IMR-90 (cell line): Measurements from ENCODE around the gene EFCAB8. TPM values are rescaled to one million over a fixed set of nuclear protein-coding genes. Genes with fewer than 3 reads are reported as not detected.

Source experiments
- ATAC-seq: fragments of 200-7000 bp; cut with Tn5 transposase; 2 replicates; pipeline ENCODE4 v1.9.1; 2020; ENCODE audit warnings: low read depth, mild to moderate bottlenecking, moderate library complexity
- BruUV-seq: library from RNA; stranded (reverse); fragments of 400-500 nt; replicated peaks from 2 replicates; lab custom pipeline; 2021; lab: Mats Ljungman, UMichigan
- CTCF ChIA-PET: fragments of 300-600 bp; formaldehyde crosslinking; extraction: SDS; loops from one replicate; lab custom pipeline; 2021; ENCODE audit warnings: antibody characterized with exemption; lab: Yijun Ruan, JAX
- POLR2A ChIA-PET: fragments of 300-600 bp; sonication (Branson Sonifier 250); formaldehyde crosslinking; loops from one replicate; lab custom pipeline; 2022; ENCODE audit warnings: antibody characterized with exemption; ENCODE audit not compliant: unreplicated experiment; lab: Charles Lee
- DNase-seq: peaks from one replicate; pipeline ENCODE4 v3.0.0; 2013
- H2AFZ ChIP-seq: replicated peaks from 2 replicates; pipeline ENCODE3; 2013; ENCODE audit warnings: low read length, mild to moderate bottlenecking; ENCODE audit not compliant: poor library complexity
- H2AK5ac ChIP-seq: 2 replicates; pipeline ENCODE4 v1.6.1; 2013; ENCODE audit warnings: low read depth, low read length, inconsistent platforms
- H2AK9ac ChIP-seq: replicated peaks from 2 replicates; pipeline ENCODE3; 2013; ENCODE audit warnings: mild to moderate bottlenecking, low read depth, low read length, moderate library complexity; ENCODE audit not compliant: poor library complexity
- H2BK120ac ChIP-seq: 2 replicates; pipeline ENCODE4 v1.6.1; 2013; ENCODE audit warnings: low read depth, low read length, inconsistent platforms
- H2BK15ac ChIP-seq: 3 replicates; pipeline ENCODE4 v1.6.1; 2013; ENCODE audit warnings: low read depth, low read length, inconsistent platforms
- H2BK20ac ChIP-seq: 2 replicates; pipeline ENCODE4 v1.6.1; 2013; ENCODE audit warnings: low read depth, mild to moderate bottlenecking, inconsistent platforms, low read length, moderate library complexity
- H2BK5ac ChIP-seq: 2 replicates; pipeline ENCODE4 v1.6.1; 2013; ENCODE audit warnings: mild to moderate bottlenecking, low read depth, low read length, inconsistent platforms; ENCODE audit not compliant: poor library complexity, severe bottlenecking
- H3K14ac ChIP-seq: replicated peaks from 2 replicates; pipeline ENCODE4 v1.6.1; 2013; ENCODE audit warnings: low read depth, low read length, inconsistent platforms
- H3K18ac ChIP-seq: 2 replicates; pipeline ENCODE4 v1.6.1; 2013; ENCODE audit warnings: low read depth, low read length, control low read depth
- H3K23ac ChIP-seq: 2 replicates; pipeline ENCODE4 v1.6.1; 2013; ENCODE audit warnings: low read depth, low read length, inconsistent platforms
- H3K27ac ChIP-seq: 2 replicates; pipeline ENCODE4 v1.5.1; 2013; ENCODE audit warnings: mild to moderate bottlenecking, control low read depth, low read length; ENCODE audit not compliant: insufficient read depth
- H3K27me3 ChIP-seq: 2 replicates; pipeline ENCODE4 v1.6.1; 2013; ENCODE audit warnings: low read length; ENCODE audit not compliant: control insufficient read depth, insufficient read depth
- H3K36me3 ChIP-seq: 2 replicates; pipeline ENCODE4 v1.6.1; 2013; ENCODE audit warnings: low read length, mixed read lengths; ENCODE audit not compliant: control insufficient read depth, insufficient read depth
- H3K4ac ChIP-seq: 2 replicates; pipeline ENCODE4 v1.6.1; 2013; ENCODE audit warnings: low read depth, low read length, inconsistent platforms
- H3K4me1 ChIP-seq: 2 replicates; pipeline ENCODE4 v1.6.1; 2013; ENCODE audit warnings: low read length, mixed read lengths; ENCODE audit not compliant: control insufficient read depth, insufficient read depth
- H3K4me2 ChIP-seq: 2 replicates; pipeline ENCODE4 v1.6.1; 2013; ENCODE audit warnings: low read depth, mild to moderate bottlenecking, control low read depth, low read length, moderate library complexity
- H3K4me3 ChIP-seq: 2 replicates; pipeline ENCODE4 v1.5.1; 2013; ENCODE audit warnings: low read depth, mild to moderate bottlenecking, control low read depth, low read length, moderate library complexity; ENCODE audit not compliant: insufficient read depth
- H3K56ac ChIP-seq: 2 replicates; pipeline ENCODE4 v1.6.1; 2013; ENCODE audit warnings: low read length, inconsistent platforms; ENCODE audit not compliant: insufficient read depth; ENCODE audit errors: extremely low read depth
- H3K79me1 ChIP-seq, 2 experiments: 2 replicates each; pipeline ENCODE4 v1.6.1; 2013; ENCODE audit warnings: low read length in 2 of 2, inconsistent platforms in 1 of 2, low read depth in 1 of 2
- H3K9ac ChIP-seq: 2 replicates; pipeline ENCODE4 v1.6.1; 2013; ENCODE audit warnings: low read depth, low read length, control low read depth
- H3K9me1 ChIP-seq: 2 replicates; pipeline ENCODE4 v1.6.1; 2013; ENCODE audit warnings: low read length, inconsistent platforms; ENCODE audit not compliant: insufficient read depth
- H3K9me3 ChIP-seq: 2 replicates; pipeline ENCODE4 v1.6.1; 2013; ENCODE audit warnings: low read length; ENCODE audit not compliant: control insufficient read depth, insufficient read depth
- H4K20me1 ChIP-seq: 2 replicates; pipeline ENCODE4 v1.6.1; 2013; ENCODE audit warnings: low read length, inconsistent platforms; ENCODE audit not compliant: insufficient read depth
- H4K5ac ChIP-seq: 2 replicates; pipeline ENCODE4 v1.6.1; 2013; ENCODE audit warnings: mild to moderate bottlenecking, low read depth, low read length, control low read depth
- H4K8ac ChIP-seq, 2 experiments: 2 replicates each; pipeline ENCODE4 v1.6.1; 2013; ENCODE audit warnings: low read depth in 2 of 2, low read length in 2 of 2, control low read depth in 1 of 2, inconsistent platforms in 1 of 2
- H4K91ac ChIP-seq: 2 replicates; pipeline ENCODE4 v1.6.1; 2013; ENCODE audit warnings: low read depth, low read length, inconsistent platforms; ENCODE audit not compliant: insufficient read depth
- BHLHE40 ChIP-seq: fragments of 150-350 bp; IDR thresholded peaks from 2 replicates; pipeline ENCODE4 v1.6.1; 2016; ENCODE audit warnings: mild to moderate bottlenecking, low read depth, low read length
- CHD1 ChIP-seq: IDR thresholded peaks from 2 replicates; pipeline ENCODE4 v1.6.1; 2012; ENCODE audit warnings: low read depth, low read length, improper control_type of control experiment
- CTCF ChIP-seq: conservative IDR thresholded peaks from 2 replicates; pipeline ENCODE4 v1.5.1; 2012; ENCODE audit warnings: mild to moderate bottlenecking, low read depth, low read length, improper control_type of control experiment
- FOS ChIP-seq: fragments of 150-350 bp; IDR thresholded peaks from 2 replicates; pipeline ENCODE4 v1.6.1; 2016; ENCODE audit warnings: low read depth, low read length
- MAFK ChIP-seq: IDR thresholded peaks from 2 replicates; pipeline ENCODE4 v1.6.1; 2012; ENCODE audit warnings: low read depth, low read length, improper control_type of control experiment
- MXI1 ChIP-seq: IDR thresholded peaks from 2 replicates; pipeline ENCODE4 v1.6.1; 2012; ENCODE audit warnings: low read depth, mild to moderate bottlenecking, low read length, moderate library complexity, borderline replicate concordance
- NFE2L2 ChIP-seq: fragments of 150-350 bp; IDR thresholded peaks from 2 replicates; pipeline ENCODE4 v1.6.1; 2016; ENCODE audit warnings: low read depth, mild to moderate bottlenecking, low read length
- POLR2A ChIP-seq: IDR thresholded peaks from 2 replicates; pipeline ENCODE4 v1.6.1; 2012; ENCODE audit warnings: mild to moderate bottlenecking, low read depth, low read length
- RAD21 ChIP-seq: IDR thresholded peaks from 2 replicates; pipeline ENCODE4 v1.6.1; 2012; ENCODE audit warnings: low read length, improper control_type of control experiment
- RCOR1 ChIP-seq: IDR thresholded peaks from 2 replicates; pipeline ENCODE4 v1.6.1; 2012; ENCODE audit warnings: mild to moderate bottlenecking, low read length, improper control_type of control experiment; ENCODE audit not compliant: insufficient replicate concordance
- RFX5 ChIP-seq: IDR thresholded peaks from 2 replicates; pipeline ENCODE4 v1.8.0; 2012; ENCODE audit warnings: low read depth, mild to moderate bottlenecking, low read length, moderate library complexity
- WGBS, 2 experiments: methylation state at CpG; one replicate each; pipeline versions ENCODE4 v1.1.5 to v1.1.7; 2013; ENCODE audit warnings: missing lambda C conversion rate in 2 of 2; ENCODE audit not compliant: insufficient read length in 1 of 2; ENCODE audit errors: extremely low coverage in 2 of 2; 5-methylcytosine and 5-hydroxymethylcytosine counted together
- dilution Hi-C: fragments of 300-500 bp; cut with HindIII; formaldehyde crosslinking; loops from one replicate; pipeline ENCODE4 v1.14.3; 2018; ENCODE audit warnings: low sequenced_read_pairs; ENCODE audit not compliant: unreplicated experiment
- in situ Hi-C: fragments of 300-500 bp; cut with MboI; formaldehyde crosslinking; loops from 3 replicates; pipeline ENCODE4 v1.14.3; 2019; ENCODE audit warnings: low sequenced_read_pairs, inconsistent platforms, mixed read lengths
- intact Hi-C: fragments of 100-400 bp; cut with micrococcal nuclease; formaldehyde crosslinking; loops from 2 replicates; pipeline ENCODE4 v1.10.0; 2022
- polyA plus RNA-seq, 3 experiments: library from polyadenylated mRNA; depleted of rRNA; stranded (reverse); fragments of >200 nt; gene quantifications; 2 replicates each; pipeline ENCODE4 v1.2.3, GENCODE V29; 2012; ENCODE audit warnings: low replicate concordance in 1 of 3
- total RNA-seq: library from RNA; depleted of rRNA; stranded (reverse); fragments of >200 nt; gene quantifications from 2 replicates; pipeline ENCODE4 v1.2.3, GENCODE V29; 2012
- TF ChIP-seq, protein P1 (sequence below): fragments of 150-350 bp; IDR thresholded peaks from 2 replicates; pipeline ENCODE4 v1.6.1; 2016; ENCODE audit warnings: low read depth, mild to moderate bottlenecking, low read length, moderate library complexity, borderline replicate concordance

Gene EFCAB8
- total and polyA plus RNA-seq, 2 of the 4 experiments (the other 2 are of a cell fraction) = not detected

- H2BK20ac ChIP-seq = no peak overlapping the region
- 58% methylated on average over 15 of the region's 28 CpGs; no CpG with 5 or more reads in 1 of the 2 experiments for WGBS, 2 experiments
- peaks cover 7% of the 10 kb centered on the region; the same call in 1 of the 2 replicates for H3K27me3 ChIP-seq
- H2AK5ac ChIP-seq = no peak overlapping the region
- ATAC-seq = no peak
- dilution Hi-C loops (no loop called here), in situ Hi-C loops (no loop called here), intact Hi-C loops (no loop called here)
- H3K9me3 ChIP-seq = peaks cover 6% of the 10 kb centered on the region
- H3K9me1 ChIP-seq = no peaks in the 10 kb centered on the region
- no peak overlapping the region for H2BK15ac ChIP-seq
- no peak overlapping the region for H3K4ac ChIP-seq
- ChIA-PET POLR2A (no interaction called here), CTCF (no interaction called here)
- no peak overlapping the region for H4K5ac ChIP-seq
- H3K79me1 ChIP-seq = no peaks in the 10 kb centered on the region
- no peaks in the 10 kb centered on the region for H3K4me1 ChIP-seq
- no peak overlapping the region for H3K4me3 ChIP-seq
- no peak overlapping the region for H3K4me2 ChIP-seq
- no peak overlapping the region for H3K18ac ChIP-seq
- H4K91ac ChIP-seq = no peak overlapping the region
- no peak for DNase-seq
- no peak overlapping the region for H3K14ac ChIP-seq
- no peak overlapping the region for H2BK5ac ChIP-seq
- H4K8ac ChIP-seq = no peak overlapping the region
- no peaks in the 10 kb centered on the region for H4K20me1 ChIP-seq
- no peak overlapping the region for H2AK9ac ChIP-seq
- no TSS peak for BruUV-seq
- no peak overlapping the region for H3K27ac ChIP-seq
- no peak overlapping the region for H3K56ac ChIP-seq
- no peak overlapping the region for H3K23ac ChIP-seq
- no peak overlapping the region for H3K9ac ChIP-seq
- no peaks in the 10 kb centered on the region for H3K36me3 ChIP-seq
- TF ChIP-seq RFX5 (no peak), NFE2L2 (no peak), CTCF (no peak), RAD21 (no peak), POLR2A (no peak), FOS (no peak), MXI1 (no peak), MAFK (no peak), CHD1 (no peak), RCOR1 (no peak), BHLHE40 (no peak)
- TF ChIP-seq, protein P1, sequence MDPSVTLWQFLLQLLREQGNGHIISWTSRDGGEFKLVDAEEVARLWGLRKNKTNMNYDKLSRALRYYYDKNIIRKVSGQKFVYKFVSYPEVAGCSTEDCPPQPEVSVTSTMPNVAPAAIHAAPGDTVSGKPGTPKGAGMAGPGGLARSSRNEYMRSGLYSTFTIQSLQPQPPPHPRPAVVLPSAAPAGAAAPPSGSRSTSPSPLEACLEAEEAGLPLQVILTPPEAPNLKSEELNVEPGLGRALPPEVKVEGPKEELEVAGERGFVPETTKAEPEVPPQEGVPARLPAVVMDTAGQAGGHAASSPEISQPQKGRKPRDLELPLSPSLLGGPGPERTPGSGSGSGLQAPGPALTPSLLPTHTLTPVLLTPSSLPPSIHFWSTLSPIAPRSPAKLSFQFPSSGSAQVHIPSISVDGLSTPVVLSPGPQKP = no peak
- no peak overlapping the region for H2BK120ac ChIP-seq
- H2AFZ ChIP-seq = peak overlapping the region; percentile 11
Measured at GRCh38 chr20:32960849-32961731, 102.4 kb downstream of the EFCAB8 start.
